GM19372 (cell line): Measurements from ENCODE around the gene PIEZO2.
"Not testable (repeated sequence)": the region's sequence is repeated elsewhere in the genome, so short reads cannot be mapped to it uniquely, and the experiment has no call there.

Source experiments
- ATAC-seq: cut with Tn5 transposase; IDR thresholded peaks from one replicate; pipeline ENCODE4 v1.9.1; 2021; ENCODE audit warnings: mild to moderate bottlenecking, low read depth, moderate library complexity; ENCODE audit not compliant: unreplicated experiment

The PIEZO2 gene

DNA sequence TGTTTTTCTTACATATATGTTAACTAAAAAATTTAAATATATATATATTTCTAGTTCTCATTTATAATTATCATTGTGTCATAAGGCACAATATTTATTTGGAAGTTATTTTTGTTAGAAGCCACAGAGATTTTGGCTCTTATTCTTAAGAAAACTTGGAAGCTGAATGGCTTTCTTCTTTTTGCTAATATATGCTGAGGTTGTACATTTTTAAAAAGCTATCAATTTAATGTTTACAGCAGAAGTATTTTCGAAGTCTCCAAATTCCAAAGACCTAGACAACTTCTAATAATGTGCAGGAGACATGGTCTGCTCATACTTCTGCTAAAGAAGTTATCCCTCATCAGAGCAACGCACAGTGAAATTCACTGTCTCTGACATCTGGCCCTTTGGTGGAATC is 3.7 kb upstream of the PIEZO2 start:
- no peak for ATAC-seq

GRCh38 chr18:11150271-11150615 is 874 bp upstream of the PIEZO2 start:
- no peak for ATAC-seq

- ATAC-seq: no peak
These were observed 509 bp downstream of the PIEZO2 start for GRCh38 chr18:11148680-11149440.

DNA sequence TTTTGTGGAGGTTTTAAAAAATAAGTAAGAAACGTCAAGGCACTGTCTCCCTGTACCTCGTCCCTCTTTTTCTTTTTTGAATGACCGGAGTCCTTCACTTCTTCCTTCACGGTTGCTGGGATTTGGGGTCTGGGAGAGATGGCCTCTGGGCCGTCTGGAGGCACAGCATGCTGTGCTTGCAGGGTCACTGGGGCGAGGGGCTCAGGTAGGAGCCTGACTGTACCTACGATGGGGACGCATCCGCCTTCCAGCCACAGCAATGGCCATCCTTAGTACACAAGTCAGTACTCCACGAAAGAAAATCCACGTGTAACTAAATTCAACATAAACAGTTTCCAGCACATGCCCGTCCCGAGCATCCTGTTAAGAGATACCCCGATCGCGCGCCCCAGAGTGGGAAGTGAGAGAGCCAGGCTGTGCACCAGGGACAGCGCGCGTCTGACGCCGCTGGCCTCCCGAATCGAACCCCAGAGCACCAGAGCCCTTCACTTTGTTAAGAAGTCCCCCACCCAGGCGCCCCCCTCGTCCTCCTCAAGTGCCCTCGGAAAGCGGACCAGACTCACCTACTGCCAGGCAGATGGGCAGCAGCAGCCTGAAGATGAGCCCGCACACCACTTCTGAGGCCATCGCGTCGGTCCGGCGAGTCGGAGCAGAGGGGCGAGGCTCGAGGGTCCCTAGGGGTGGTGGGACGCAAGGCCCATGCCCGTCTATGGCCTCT is 1.2 kb downstream of the PIEZO2 start:
- no peak for ATAC-seq

DNA sequence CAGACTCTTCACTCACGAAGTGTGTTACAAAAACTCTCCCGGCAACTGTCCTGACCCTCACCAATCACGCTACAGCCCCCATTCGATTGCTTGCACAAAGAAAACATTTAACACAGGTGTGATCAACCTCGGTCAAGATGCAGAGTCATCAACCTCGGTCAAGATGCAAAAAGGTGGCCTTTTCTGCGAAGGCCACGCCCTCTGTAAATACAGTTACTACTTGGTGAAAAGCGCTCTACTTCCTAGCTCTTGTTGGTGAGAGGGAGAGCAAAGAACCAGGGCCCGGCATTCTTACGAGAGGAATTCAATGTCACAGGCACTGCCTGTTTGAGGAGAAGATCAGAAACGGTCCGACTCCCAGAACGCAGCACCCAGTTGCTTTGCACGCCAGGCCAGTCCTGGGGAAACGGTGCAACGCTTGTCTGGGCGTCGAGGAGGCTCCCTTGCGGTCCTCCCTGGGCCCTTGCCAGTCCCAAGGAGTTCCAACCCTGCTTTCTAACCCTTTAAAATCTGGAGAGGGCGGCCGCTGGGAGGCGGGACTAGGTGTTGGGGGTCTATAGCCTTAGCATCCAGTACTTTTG is 1.9 kb downstream of the PIEZO2 start:
- ATAC-seq: no peak

- ATAC-seq: no peak
These were observed 2.4 kb downstream of the PIEZO2 start for GRCh38 chr18:11146947-11147345.

- no peak for ATAC-seq
These were observed 3.0 kb downstream of the PIEZO2 start for GRCh38 chr18:11146238-11146946.

GRCh38 chr18:11145413-11146191 is 3.8 kb downstream of the PIEZO2 start:
- no peak for ATAC-seq

DNA sequence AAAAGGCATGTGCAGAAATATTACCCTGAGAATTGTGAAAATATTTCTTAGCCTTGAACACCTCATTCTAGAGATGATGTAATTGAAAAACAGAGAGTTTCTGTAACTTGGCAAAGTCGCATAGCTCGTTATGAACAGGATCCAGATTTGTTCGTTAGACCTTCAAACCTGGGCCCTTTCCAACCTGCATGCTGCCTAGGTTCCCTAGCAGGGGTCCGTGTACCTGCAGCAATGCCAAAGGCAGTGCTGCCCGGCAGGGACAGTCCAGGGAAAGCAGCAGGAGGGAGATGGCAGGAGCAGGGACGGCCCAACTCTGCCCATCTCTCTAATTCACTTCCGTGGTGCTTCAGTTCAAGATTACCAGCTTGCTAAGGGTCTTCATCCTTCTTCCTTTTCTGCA is 12.0 kb downstream of the PIEZO2 start:
- no peak for ATAC-seq

DNA sequence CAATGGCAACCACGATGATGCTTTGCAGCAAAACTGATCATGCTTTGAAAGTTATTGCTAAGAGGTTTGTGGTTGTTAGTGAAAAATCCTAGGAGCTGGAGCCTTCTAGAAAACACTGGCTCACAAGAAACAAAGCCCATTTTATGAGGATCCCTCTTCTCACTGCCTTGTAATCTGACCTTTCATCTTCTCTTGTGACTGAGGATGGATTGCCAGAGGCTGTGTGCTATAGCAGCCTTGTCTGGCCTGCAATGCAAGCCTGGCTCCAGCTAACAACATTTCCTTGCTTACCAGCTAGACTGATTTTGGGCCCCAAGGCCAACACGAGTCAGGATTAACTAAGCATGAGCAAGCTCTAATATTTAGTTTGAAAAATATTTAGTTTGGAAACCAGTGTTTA is 13.1 kb downstream of the PIEZO2 start:
- ATAC-seq: no peak

- no peak for ATAC-seq
These were observed 14.4 kb downstream of the PIEZO2 start for GRCh38 chr18:11134940-11135339.

DNA sequence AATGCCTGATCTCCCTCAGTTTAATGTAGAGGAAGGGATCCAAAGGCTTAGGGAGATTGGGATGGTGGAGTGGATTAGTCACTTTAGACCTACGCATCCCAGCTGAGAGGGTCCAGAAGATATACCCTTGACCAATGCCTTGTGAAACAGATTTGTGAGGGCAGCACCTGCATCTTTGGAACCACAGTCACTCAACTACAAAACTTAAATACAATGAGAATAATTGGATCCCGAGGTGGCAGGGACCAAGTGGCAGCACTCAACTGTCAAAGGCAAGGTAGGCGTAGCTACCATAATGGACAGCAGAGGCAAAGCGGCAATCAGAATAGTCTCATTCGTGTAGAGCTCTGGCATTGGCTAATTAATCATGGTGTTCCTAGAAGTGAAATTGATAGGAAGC is 20.3 kb downstream of the PIEZO2 start:
- ATAC-seq: not testable (repeated sequence)

- ATAC-seq: no peak
These were observed 23.7 kb downstream of the PIEZO2 start for GRCh38 chr18:11125492-11126315.

DNA sequence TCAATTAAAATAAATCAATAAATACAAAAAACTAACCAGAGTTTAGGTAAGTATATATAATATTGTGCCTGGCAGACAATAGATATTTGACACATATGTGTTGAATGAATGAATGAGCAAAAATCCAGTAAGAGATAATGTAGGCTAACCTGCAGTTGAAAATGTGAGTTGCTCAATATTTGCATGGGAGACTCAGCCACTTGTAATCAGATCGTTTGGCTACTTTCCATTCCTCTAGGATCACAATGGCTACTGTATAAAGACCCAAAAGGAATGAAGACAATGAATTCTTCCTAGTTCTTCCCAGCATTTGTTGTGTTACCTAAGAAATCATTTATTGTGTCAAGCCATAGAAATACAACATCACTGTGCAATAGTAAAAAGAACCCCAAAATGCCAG is 25.3 kb downstream of the PIEZO2 start:
- ATAC-seq: no peak

DNA sequence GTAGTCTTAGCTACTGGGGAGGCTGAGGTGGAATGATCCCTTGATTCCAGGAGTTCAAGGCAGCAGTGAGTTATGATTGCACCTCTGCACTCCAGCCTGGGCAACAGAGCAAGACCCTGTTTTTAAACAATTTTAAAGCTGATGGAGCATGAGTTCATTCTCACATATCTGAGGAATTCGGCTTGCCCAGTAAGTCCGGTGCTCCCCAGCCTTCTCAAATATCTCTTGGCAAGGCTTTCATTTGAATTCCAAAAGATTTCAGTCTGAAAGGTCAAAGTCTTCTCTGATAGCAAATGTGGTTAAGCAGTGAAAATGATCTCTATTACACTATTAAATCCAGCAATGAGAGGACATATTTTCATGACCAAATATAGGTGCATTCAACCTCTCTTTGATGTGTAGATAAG is 27.9 kb downstream of the PIEZO2 start:
- ATAC-seq: no peak

DNA sequence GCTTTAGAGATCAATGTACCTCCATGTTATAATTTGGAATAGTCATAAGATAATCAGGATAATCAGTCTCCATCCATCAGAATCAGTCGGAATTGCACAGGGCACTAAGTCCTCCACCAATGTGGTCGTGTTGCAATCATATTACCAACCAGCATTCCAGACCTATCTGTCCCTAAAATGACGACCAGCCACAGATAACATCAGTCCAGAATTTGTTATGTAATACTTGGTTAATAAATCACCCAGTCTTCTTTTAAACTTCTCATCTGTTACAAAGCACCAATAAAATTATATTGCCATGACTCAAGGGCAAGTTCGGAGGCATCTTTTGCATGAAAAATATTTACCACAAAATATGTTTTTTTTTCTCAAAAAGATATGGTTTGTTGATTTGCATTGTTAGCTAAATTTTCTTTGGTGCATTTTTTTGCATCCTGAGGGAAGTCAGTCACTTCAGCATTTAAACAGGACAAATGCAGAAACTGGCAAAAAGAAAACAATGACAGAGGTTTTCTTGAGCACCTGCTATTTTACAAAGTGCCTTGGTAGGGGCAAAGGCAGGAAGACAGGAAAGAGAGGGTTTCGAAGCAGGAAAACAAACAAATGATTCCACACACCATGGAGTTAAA is 29.3 kb downstream of the PIEZO2 start:
- ATAC-seq: no peak

DNA sequence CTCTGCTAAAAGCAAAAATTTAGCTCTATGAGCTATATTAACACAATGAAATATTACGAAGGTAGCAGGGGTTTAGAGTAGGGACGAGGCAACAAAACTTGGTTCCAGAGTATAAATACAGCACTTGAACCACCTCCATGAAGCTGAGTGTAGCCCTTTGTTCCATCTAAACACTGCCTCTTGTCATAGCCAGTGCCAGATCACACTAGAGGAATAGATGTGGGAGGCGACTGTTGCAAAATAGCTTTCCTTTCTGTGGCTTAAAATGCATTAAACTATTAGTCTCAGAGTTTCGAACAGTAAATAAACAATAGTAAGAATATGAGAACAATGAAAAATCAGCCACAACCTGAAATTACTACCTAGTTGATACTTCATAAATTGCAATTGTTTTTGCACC is 29.8 kb downstream of the PIEZO2 start:
- no peak for ATAC-seq

DNA sequence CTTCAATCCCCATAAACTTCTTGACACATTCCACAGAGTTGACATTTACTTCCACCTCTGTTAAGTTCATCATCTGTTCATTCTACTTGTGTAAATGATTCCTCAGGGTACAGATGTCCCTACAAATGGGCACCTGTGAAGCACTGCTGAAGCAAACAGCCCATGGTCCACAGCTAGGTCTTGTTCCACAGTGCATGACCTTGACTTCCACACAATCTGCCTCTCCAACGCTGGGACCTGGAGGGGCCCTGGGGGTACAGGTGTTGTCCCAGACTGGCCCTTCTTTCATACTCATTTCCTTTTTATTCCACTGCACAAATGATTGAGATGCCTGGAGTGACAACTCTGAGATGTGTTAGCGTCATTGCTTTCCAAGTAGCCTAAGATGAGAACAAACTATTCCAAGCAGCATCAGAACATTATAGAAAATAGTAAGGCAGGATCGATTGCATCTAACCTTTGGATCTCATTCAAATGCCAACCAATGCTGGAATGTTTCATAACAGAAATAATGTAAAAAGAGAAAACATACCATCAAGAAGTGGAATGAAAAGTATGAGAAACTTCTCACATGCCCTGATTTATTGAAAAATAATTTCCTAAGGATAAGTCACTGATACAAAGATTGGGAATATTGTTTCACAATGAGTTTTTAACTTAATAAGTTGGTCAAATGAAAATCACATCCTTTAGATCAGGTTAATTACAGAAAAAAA is 31.2 kb downstream of the PIEZO2 start:
- no peak for ATAC-seq

GRCh38 chr18:11115276-11115675 is 34.1 kb downstream of the PIEZO2 start:
- no peak for ATAC-seq
